K562 (cell line): ENCODE data around the gene KCNF1. TPM values are rescaled to one million over a fixed set of nuclear protein-coding genes. Genes with fewer than 3 reads are reported as not detected.

ENCODE experiments used
- ATAC-seq: fragments of 200-7000 bp; cut with Tn5 transposase; 3 replicates; pipeline ENCODE4 v1.9.1; 2020; ENCODE audit warnings: moderate library complexity
- BruUV-seq: library from RNA; stranded (reverse); fragments of 400-500 nt; replicated peaks from 2 replicates; lab custom pipeline; 2021; lab: Mats Ljungman, UMichigan
- CTCF ChIA-PET: fragments of 300-600 bp; formaldehyde crosslinking; extraction: SDS; loops from one replicate; lab custom pipeline; 2021; ENCODE audit warnings: low intra/inter-chr PET ratio; lab: Yijun Ruan, JAX
- POLR2A ChIA-PET: fragments of 300-600, 350-650 bp; sonication (Branson Sonifier 250); formaldehyde crosslinking; extraction: SDS; loops from one replicate; lab custom pipeline; 2021; ENCODE audit warnings: antibody characterized with exemption, inconsistent platforms; lab: Yijun Ruan, JAX
- DNase-seq, 4 experiments: peaks; one replicate each; pipeline versions ENCODE4 v3.0.0 to v3.0.0-alpha.2; 2011 to 2018; ENCODE audit warnings: low spot score in 3 of 4, mixed read lengths in 3 of 4; ENCODE audit errors: extremely low read depth in 1 of 4
- FAIRE-seq: peaks from 2 replicates; lab custom pipeline; 2011; peaks lifted over from hg19 to GRCh38; lab: Jason Lieb, UNC
- H2AFZ ChIP-seq: 2 replicates; pipeline ENCODE4 v1.6.0; 2011; ENCODE audit warnings: low read depth, low read length, control low read depth, inconsistent platforms
- H3K27ac ChIP-seq: fragments of 200-600 bp; 3 replicates; pipeline ENCODE4 v1.8.0; 2011; ENCODE audit warnings: low read depth, mild to moderate bottlenecking, control low read depth, inconsistent platforms, low read length, moderate library complexity, mixed read lengths; ENCODE audit errors: extremely low read depth
- H3K27me3 ChIP-seq, 2 experiments: fragments of 300-600 bp in 1 of 2; 2 replicates in 1 of 2; 3 replicates in 1 of 2; pipeline versions ENCODE4 v1.6.0 to v1.8.0; 2011; ENCODE audit warnings: inconsistent platforms in 2 of 2, low read length in 2 of 2, mild to moderate bottlenecking in 1 of 2, mixed read lengths in 1 of 2, moderate library complexity in 1 of 2; ENCODE audit not compliant: control insufficient read depth in 2 of 2, insufficient read depth in 2 of 2
- H3K36me3 ChIP-seq: fragments of 300-600 bp; 3 replicates; pipeline ENCODE4 v1.8.0; 2011; ENCODE audit warnings: mild to moderate bottlenecking, low read length, inconsistent platforms; ENCODE audit not compliant: control insufficient read depth, insufficient read depth
- H3K4me1 ChIP-seq, 2 experiments: fragments of 200-600 bp in 1 of 2; replicated peaks in 1 of 2; 2 replicates in 1 of 2; 3 replicates in 1 of 2; pipeline versions ENCODE4 v1.5.1 to v1.8.0; 2011; ENCODE audit warnings: inconsistent platforms in 2 of 2, low read length in 2 of 2, mild to moderate bottlenecking in 1 of 2, mixed read lengths in 1 of 2, moderate library complexity in 1 of 2; ENCODE audit not compliant: control insufficient read depth in 2 of 2, insufficient read depth in 2 of 2
- H3K4me2 ChIP-seq: 2 replicates; pipeline ENCODE4 v1.6.1; 2011; ENCODE audit warnings: low read length, control low read depth, inconsistent platforms, mixed read lengths; ENCODE audit not compliant: insufficient read depth
- H3K4me3 ChIP-seq: fragments of 200-600 bp; sonication (generic), shearing (Covaris generic); 2 replicates; pipeline ENCODE4 v1.5.1; 2016; ENCODE audit warnings: control low read depth, inconsistent platforms
- H3K79me2 ChIP-seq: fragments of 200-600 bp; 3 replicates; pipeline ENCODE4 v1.8.0; 2011; ENCODE audit warnings: low read length, inconsistent platforms; ENCODE audit not compliant: control insufficient read depth, insufficient read depth
- H3K9ac ChIP-seq, 2 experiments: 2 replicates each; pipeline versions ENCODE4 v1.6.0 to v1.6.1; 2011; ENCODE audit warnings: low read depth in 2 of 2, low read length in 2 of 2, control low read depth in 1 of 2, inconsistent platforms in 1 of 2, mild to moderate bottlenecking in 1 of 2, mixed read lengths in 1 of 2; ENCODE audit not compliant: insufficient read depth in 1 of 2
- H3K9me1 ChIP-seq: one replicate; pipeline ENCODE4 v1.6.0; 2011; ENCODE audit warnings: inconsistent platforms, mild to moderate bottlenecking, low read length, moderate library complexity; ENCODE audit not compliant: control insufficient read depth, insufficient read depth
- H3K9me3 ChIP-seq: replicated peaks from 2 replicates; pipeline ENCODE4 v1.5.1; 2011; ENCODE audit warnings: low read depth, low read length, inconsistent platforms; ENCODE audit not compliant: control insufficient read depth, insufficient read depth
- H4K20me1 ChIP-seq: replicated peaks from 2 replicates; pipeline ENCODE4 v1.6.1; 2011; ENCODE audit warnings: low read length, inconsistent platforms, mixed read lengths; ENCODE audit not compliant: control insufficient read depth, insufficient read depth
- CREBBP ChIP-seq: IDR thresholded peaks from one replicate; pipeline ENCODE4 v1.6.1; 2012; ENCODE audit warnings: low read depth, mild to moderate bottlenecking, control low read depth, inconsistent platforms, low read length
- ELF1 ChIP-seq: fragments of 200-800 bp; sonication (Bioruptor generic); IDR thresholded peaks from 2 replicates; pipeline ENCODE4 v1.6.1; 2016; ENCODE audit warnings: missing genetic modification characterization, missing compliant biosample characterization
- GTF2B ChIP-seq: IDR thresholded peaks from 2 replicates; pipeline ENCODE4 v1.6.1; 2011; ENCODE audit not compliant: insufficient read length; ENCODE audit errors: extremely low read depth
- KLF10 ChIP-seq: fragments of 250-450 bp; sonication (Bioruptor Pico); IDR thresholded peaks from 2 replicates; pipeline ENCODE4 v1.6.1; 2021; ENCODE audit warnings: matching md5 sums
- MCM3 ChIP-seq: fragments of 450-650 bp; IDR thresholded peaks from 2 replicates; pipeline ENCODE4 v1.6.1; 2016
- SMARCB1 ChIP-seq: IDR thresholded peaks from 2 replicates; pipeline ENCODE4 v1.6.1; 2011; ENCODE audit warnings: improper control_type of control experiment, low read depth; ENCODE audit not compliant: insufficient read length
- SRSF3 ChIP-seq: fragments of 200-400 bp; formaldehyde crosslinking; IDR thresholded peaks from 2 replicates; pipeline ENCODE4 v1.6.1; 2016; ENCODE audit warnings: mild to moderate bottlenecking, low read length, moderate library complexity; ENCODE audit not compliant: insufficient read depth
- SUPT5H ChIP-seq: fragments of 450-650 bp; IDR thresholded peaks from 2 replicates; pipeline ENCODE4 v1.6.1; 2016
- ZKSCAN1 ChIP-seq: fragments of 150-350 bp; IDR thresholded peaks from 2 replicates; pipeline ENCODE4 v1.6.1; 2016; ENCODE audit warnings: low read depth, low read length
- ZNF121 ChIP-seq: sonication (generic); formaldehyde crosslinking; conservative IDR thresholded peaks from 2 replicates; pipeline ENCODE4 v1.8.0; 2022; ENCODE audit warnings: missing genetic modification reagents
- ZNF232 ChIP-seq: sonication (generic); formaldehyde crosslinking; IDR thresholded peaks from 2 replicates; pipeline ENCODE4 v1.8.0; 2022; ENCODE audit warnings: mild to moderate bottlenecking, missing genetic modification reagents
- ZNF551 ChIP-seq: fragments of 250-450 bp; sonication (Bioruptor Pico); IDR thresholded peaks from 2 replicates; pipeline ENCODE4 v1.5.0; 2021; ENCODE audit warnings: mild to moderate bottlenecking, moderate library complexity
- ZNF764 ChIP-seq: fragments of 250-450 bp; sonication (Bioruptor Pico); IDR thresholded peaks from 2 replicates; pipeline ENCODE4 v1.4.0; 2020; ENCODE audit warnings: low read depth, mild to moderate bottlenecking, moderate library complexity
- WGBS: fragments of 100-300 bp; shearing (Covaris generic); methylation state at CpG from one replicate; pipeline ENCODE4 v1.1.6; 2016; ENCODE audit warnings: low coverage, mixed read lengths; ENCODE audit not compliant: insufficient coverage; ENCODE audit errors: missing lambda C conversion rate; 5-methylcytosine and 5-hydroxymethylcytosine counted together
- in situ Hi-C: fragments of 300-500 bp; cut with MboI; formaldehyde crosslinking; loops from 4 replicates; pipeline ENCODE4 v1.15.0; 2018; ENCODE audit warnings: inconsistent platforms, mixed read lengths
- intact Hi-C: fragments of 100-400 bp; cut with micrococcal nuclease; formaldehyde crosslinking; loops from 2 replicates; pipeline ENCODE4 v1.14.2; 2022
- polyA plus RNA-seq, 8 experiments: library from polyadenylated mRNA; depleted of rRNA in 4 of 8; stranded (reverse) in 5 of 8; unstranded in 3 of 8; fragments of >200 nt; fragmentation: Nextera tagmentation in 2 of 8; fragmentation: Illumina TruSeq in 1 of 8; extraction: Ambion mirVana in 2 of 8; extraction: Trizol in 1 of 8; gene quantifications; 2 replicates each; pipeline versions ENCODE4 v1.2.1 to v1.2.3, GENCODE V29; 2011 to 2014; ENCODE audit warnings: inconsistent platforms in 1 of 8, missing spikeins in 1 of 8
- total RNA-seq, 7 experiments: library from RNA; depleted of rRNA in 6 of 7; stranded (reverse); fragments of >200 nt in 6 of 7; fragmentation: Illumina TruSeq in 2 of 7; extraction: Trizol in 2 of 7; gene quantifications; 2 replicates each; pipeline versions ENCODE4 v1.2.1 to v1.2.3, GENCODE V29; 2011 to 2021; ENCODE audit warnings: low replicate concordance in 1 of 7

Gene KCNF1
- total and polyA plus RNA-seq, 9 of the 15 experiments (the other 6 are each of a cell fraction or from before 2014, with no cell fraction given), result not detected

GRCh38 chr2:10932345-10933151, 20.8 kb downstream of the KCNF1 start (continued):
- TF ChIP-seq ZNF232 (CRISPR knock-in tag) (no peak), KLF10 (CRISPR knock-in tag) (no peak), CREBBP (no peak), GTF2B (no peak)
- TF ChIP-seq, all 486 proteins: peak for 0

GRCh38 chr2:10933700-10934225, 22.0 kb downstream of the KCNF1 start:
- no peaks in the 10 kb centered on the region for H4K20me1 ChIP-seq
- H3K79me2 ChIP-seq, result no peaks in the 10 kb centered on the region
- H3K4me2 ChIP-seq, result no peak overlapping the region
- no peak for FAIRE-seq
- H3K4me1 ChIP-seq, result no peaks in the 10 kb centered on the region; a peak in 2 of 5 replicates
- H3K9me3 ChIP-seq, result no peaks in the 10 kb centered on the region
- no peaks in the 10 kb centered on the region for H3K36me3 ChIP-seq
- H3K27ac ChIP-seq, result no peak overlapping the region
- peaks cover 31 to 60% of the 10 kb centered on the region in 2 experiments; a peak in 4 of 5 replicates for H3K27me3 ChIP-seq
- no peak overlapping the region for H2AFZ ChIP-seq
- TF ChIP-seq ELF1 (tag) (no peak), ZNF551 (CRISPR knock-in tag) (no peak), SUPT5H (no peak), SMARCB1 (no peak), ZNF121 (CRISPR knock-in tag) (no peak), ZNF764 (no peak), SRSF3 (no peak), ZKSCAN1 (no peak), MCM3 (no peak)
- no peaks in the 10 kb centered on the region for H3K9me1 ChIP-seq
- WGBS, result 0% methylated on average over 11 of the region's 11 CpGs
- ChIA-PET POLR2A (interaction anchor here (0.9 kb wide), 1 partner anchor 107 kb away, joined by 3 read pairs; no protein-coding TSS in a partner anchor), CTCF (no interaction called here)
- intact Hi-C loops (no loop called here), in situ Hi-C loops (no loop called here)
- ATAC-seq, result no peak
- H3K9ac ChIP-seq, result no peak overlapping the region
- DNase-seq, result no peak
- H3K4me3 ChIP-seq, result no peak overlapping the region
- BruUV-seq, result no TSS peak
